HG03064 (cell line): ENCODE measurements around the gene GMPPA.

Experiments
- ATAC-seq: cut with Tn5 transposase; IDR thresholded peaks from one replicate; pipeline ENCODE4 v1.9.1; 2021; ENCODE audit warnings: low read depth; ENCODE audit not compliant: unreplicated experiment

The GMPPA gene

DNA sequence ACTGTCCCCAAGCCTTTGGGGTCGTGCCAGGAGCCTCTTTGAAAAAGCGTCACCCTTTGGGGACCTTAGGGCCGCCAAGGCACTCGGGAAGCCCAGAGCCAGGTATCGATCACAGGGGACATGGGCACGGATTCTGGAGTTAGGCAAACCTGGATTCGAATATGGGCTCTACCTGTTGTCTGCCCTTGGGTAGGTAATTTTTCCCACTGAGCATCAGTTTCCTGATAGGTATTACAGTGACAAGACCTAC lies 54.4 kb downstream of the GMPPA start:
- ATAC-seq: no peak

DNA sequence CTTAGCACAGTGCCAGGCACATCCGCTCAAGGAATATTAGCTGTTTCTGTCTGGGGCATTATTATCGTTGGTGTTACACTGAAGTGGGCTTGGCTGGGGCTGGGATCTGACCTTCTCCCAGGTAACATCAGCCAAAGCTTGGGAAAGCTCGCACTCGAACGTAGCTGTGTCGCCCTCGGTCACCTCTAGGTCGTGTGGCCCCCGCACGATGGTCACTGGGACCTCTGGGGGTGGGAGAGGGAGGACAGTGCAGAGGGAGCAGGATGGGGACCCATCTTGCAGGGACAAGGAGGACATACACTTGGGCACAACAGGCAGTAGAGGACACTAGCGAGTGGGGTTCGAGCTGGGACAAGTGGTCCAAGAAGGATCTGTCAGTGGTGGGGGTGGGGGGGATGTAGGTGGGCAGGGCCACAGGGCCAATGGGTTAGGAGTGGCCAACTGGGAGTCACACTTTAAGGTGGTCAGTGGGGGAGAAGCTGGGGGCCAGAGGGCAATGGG lies 54.8 kb downstream of the GMPPA start:
- no peak for ATAC-seq

DNA sequence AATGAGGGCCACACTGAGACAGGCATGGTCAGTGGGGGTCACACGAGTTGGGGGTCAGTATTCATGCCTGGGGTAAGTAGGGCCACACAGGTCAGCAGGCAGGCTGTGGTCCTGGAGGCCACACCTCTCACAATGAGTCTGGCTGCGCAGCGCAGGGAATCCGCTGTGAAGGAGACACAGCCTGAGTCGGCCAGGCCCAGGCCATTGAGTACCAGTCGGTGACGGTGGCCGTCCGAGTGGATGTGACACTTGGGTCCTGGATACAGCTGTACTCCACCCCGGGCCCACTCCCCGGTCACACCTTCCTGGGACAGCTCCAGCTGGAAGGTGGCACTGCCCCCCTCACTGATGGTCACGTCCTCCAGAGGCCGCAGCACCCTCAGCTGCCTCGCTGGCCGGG lies 55.7 kb downstream of the GMPPA start:
- no peak for ATAC-seq

DNA sequence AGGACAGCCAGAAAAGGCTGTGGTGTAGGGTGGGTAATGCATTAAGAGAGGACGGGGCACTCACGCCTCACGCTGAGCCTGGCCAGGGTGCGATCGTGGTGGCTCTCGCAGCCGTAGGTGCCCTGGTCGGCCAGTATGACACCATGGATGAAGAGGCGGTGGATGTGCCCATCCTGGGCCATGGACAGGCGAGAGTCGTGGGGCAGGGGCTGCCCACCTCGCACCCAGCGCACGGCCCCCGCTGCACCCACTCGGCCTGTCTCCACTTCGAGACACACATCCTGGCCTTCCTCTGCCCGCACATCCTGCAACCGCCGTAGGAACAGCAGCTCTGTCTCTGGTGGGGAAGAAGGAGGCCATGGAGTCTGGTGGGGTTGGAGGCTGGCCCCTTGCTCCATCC lies 57.3 kb downstream of the GMPPA start:
- no peak for ATAC-seq

DNA sequence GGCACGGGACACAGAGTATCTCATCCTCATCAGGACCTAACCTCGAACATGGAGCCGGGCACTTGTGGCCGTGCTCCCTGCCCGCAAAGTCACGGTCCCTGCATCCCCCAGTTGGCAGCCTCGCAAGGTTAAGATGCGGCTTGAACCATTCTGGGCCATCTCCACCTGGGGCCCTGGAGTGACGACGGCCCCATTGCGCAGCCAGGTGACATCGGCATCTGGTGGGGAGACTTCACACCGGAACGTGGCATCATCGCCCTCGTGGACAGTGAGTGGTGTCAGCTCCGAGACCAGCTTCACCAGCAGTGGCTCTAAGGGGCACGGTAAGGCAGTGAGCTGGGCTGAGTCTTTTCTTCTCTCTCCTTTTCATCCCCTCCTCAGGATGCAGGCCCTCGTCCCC lies 57.7 kb downstream of the GMPPA start:
- ATAC-seq: no peak
